ENCODE results near the gene SCUBE2. TPM values are rescaled to one million over a fixed set of nuclear protein-coding genes. Genes with fewer than 3 reads are reported as not detected.

SCUBE2 gene
- total RNA-seq, 1 donor from 2014 or later: 1.9 TPM

DNA sequence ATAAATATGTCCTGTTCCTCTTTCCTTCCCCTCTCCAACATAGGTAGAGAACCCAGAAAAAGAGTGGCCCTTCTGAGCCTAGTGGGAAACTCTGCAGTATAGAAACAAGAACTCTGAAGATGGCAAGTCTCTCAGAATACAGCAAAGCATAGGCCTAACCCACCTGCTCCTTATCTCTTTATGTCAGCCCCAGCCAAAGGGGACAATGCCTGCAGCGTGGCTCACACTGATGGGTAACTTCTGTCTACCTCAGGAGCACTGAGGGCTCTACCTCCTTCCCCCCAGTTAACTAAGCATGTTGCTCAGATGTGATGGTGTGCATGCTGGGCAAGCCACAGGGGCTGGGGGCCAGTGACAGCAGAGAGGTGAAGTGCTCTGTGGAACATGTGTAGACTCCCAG is 82.7 kb downstream of the SCUBE2 start:
- TF ChIP-seq, protein P1, sequence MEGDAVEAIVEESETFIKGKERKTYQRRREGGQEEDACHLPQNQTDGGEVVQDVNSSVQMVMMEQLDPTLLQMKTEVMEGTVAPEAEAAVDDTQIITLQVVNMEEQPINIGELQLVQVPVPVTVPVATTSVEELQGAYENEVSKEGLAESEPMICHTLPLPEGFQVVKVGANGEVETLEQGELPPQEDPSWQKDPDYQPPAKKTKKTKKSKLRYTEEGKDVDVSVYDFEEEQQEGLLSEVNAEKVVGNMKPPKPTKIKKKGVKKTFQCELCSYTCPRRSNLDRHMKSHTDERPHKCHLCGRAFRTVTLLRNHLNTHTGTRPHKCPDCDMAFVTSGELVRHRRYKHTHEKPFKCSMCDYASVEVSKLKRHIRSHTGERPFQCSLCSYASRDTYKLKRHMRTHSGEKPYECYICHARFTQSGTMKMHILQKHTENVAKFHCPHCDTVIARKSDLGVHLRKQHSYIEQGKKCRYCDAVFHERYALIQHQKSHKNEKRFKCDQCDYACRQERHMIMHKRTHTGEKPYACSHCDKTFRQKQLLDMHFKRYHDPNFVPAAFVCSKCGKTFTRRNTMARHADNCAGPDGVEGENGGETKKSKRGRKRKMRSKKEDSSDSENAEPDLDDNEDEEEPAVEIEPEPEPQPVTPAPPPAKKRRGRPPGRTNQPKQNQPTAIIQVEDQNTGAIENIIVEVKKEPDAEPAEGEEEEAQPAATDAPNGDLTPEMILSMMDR (IDR thresholded peaks at IDR 0.05): no peak
- Mint-ChIP-seq H3K9me3 (ENCODE audit: unreplicated experiment) (peaks cover 14% of the 10 kb centered on the region), H3K4me3 (ENCODE audit: unreplicated experiment) (no peak overlapping the region), H3K36me3 (ENCODE audit: unreplicated experiment) (peaks cover 2% of the 10 kb centered on the region), H3K27ac (ENCODE audit: unreplicated experiment) (no peak overlapping the region), H3K4me1 (ENCODE audit: unreplicated experiment) (peaks cover 5% of the 10 kb centered on the region), H3K27me3 (ENCODE audit: unreplicated experiment) (peaks cover 56% of the 10 kb centered on the region)
- DNase-seq (ENCODE audit: extremely low spot score, unreplicated experiment): no peak

DNA sequence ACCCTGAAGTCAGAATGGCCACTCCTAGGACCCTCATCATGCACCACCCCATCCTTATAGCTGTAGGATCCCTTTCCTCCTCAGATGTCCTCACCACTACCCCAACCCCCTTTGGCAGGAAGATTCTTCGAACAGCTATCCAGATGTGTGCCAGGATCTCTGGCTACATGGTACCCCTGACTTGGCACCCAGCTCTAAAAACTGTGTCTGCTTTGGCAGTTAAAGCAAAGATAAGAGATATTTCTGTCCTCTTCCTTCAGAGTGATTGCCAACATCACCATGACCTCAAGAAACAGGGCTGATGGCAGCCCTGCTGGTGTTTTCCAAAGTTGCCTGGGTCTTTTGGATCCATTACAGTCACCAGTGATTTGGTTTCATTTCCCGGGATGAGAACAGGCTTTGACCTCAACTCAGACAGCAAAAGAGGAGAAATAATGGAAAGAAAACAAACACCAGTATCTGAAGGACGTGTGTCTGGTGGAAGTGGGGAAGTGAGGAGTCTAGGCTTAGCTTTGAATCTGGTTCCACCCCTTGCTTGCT is 83.3 kb downstream of the SCUBE2 start:
- no peak overlapping the region for H3K4me3 Mint-ChIP-seq (ENCODE audit: unreplicated experiment)
- H3K9me3 Mint-ChIP-seq (ENCODE audit: unreplicated experiment): peaks cover 12% of the 10 kb centered on the region
- H3K27me3 Mint-ChIP-seq (ENCODE audit: unreplicated experiment): peaks cover 56% of the 10 kb centered on the region
- H3K36me3 Mint-ChIP-seq (ENCODE audit: unreplicated experiment): peaks cover 2% of the 10 kb centered on the region
- no peak overlapping the region for H3K27ac Mint-ChIP-seq (ENCODE audit: unreplicated experiment)
- peak; percentile 40 for DNase-seq (ENCODE audit: extremely low spot score, unreplicated experiment)
- peaks cover 9% of the 10 kb centered on the region for H3K4me1 Mint-ChIP-seq (ENCODE audit: unreplicated experiment)
- TF ChIP-seq, protein P1 (IDR thresholded peaks at IDR 0.05): no peak

DNA sequence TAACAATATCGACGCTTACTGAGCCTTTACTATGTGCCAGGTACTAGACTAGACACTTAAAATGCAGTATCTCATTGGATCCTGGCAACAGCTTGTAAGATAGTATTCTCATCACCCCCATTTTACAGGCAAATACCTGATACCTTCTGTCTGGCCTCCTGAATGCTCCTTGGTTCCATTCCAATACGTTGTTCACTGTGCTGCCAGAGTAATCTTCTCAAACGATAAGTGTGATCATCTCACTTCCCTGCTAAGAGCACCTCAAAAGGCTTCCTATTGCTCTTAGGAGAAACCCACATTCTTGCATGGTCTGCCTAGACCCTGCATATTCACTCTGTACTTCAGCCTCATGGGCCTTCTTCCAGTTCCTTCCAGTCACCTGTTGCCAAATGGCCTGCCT is 86.3 kb downstream of the SCUBE2 start:
- Mint-ChIP-seq H3K9me3 (ENCODE audit: unreplicated experiment) (peaks cover 3% of the 10 kb centered on the region), H3K27ac (ENCODE audit: unreplicated experiment) (no peak overlapping the region), H3K4me3 (ENCODE audit: unreplicated experiment) (peak overlapping the region; percentile 42), H3K4me1 (ENCODE audit: unreplicated experiment) (peaks cover 15% of the 10 kb centered on the region), H3K36me3 (ENCODE audit: unreplicated experiment) (no peaks in the 10 kb centered on the region), H3K27me3 (ENCODE audit: unreplicated experiment) (peaks cover 43% of the 10 kb centered on the region)
- TF ChIP-seq, protein P1 (IDR thresholded peaks at IDR 0.05): no peak
- no peak for DNase-seq (ENCODE audit: extremely low spot score, unreplicated experiment)

DNA sequence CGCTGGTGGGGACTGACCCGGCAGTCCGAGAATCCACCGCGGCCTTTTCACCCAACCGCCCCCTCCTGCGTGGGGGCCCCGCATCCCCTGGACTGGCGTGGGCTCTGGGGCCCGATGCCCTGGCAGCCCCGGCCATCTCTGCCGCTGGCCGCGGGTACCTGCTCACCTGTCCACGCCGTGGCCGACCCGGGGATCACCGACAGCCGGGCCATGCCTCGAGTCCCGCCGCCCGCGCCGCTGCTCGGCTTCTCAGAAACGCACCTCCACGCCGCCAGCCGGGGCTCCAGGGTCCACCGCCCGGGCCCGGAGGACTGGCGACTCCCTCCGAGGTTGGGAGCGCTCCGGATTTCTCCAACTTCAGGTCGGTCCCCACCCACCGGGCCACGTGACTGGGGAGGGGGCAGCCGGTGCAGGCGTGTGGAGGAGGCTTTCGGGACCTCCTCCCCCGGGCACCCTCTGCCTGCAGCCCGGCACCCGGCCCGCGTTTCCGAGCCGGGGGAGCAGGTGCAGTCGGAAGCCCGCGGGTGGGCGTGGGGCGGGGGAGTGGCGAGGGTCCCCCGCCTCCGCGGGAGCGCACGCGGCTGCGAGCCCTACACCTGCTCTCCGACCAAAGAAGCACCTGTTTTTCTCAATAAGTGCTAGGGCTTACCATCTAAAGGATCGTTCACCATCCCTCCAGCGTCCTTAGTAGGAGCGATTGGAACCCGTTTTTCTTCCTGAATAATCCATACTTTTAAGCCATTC is 87.0 kb downstream of the SCUBE2 start:
- no peaks in the 10 kb centered on the region for H3K9me3 Mint-ChIP-seq (ENCODE audit: unreplicated experiment)
- peaks cover 15% of the 10 kb centered on the region for H3K4me1 Mint-ChIP-seq (ENCODE audit: unreplicated experiment)
- no peak for DNase-seq (ENCODE audit: extremely low spot score, unreplicated experiment)
- H3K4me3 Mint-ChIP-seq (ENCODE audit: unreplicated experiment): peak overlapping the region; percentile 42
- TF ChIP-seq, protein P1 (IDR thresholded peaks at IDR 0.05): no peak
- no peaks in the 10 kb centered on the region for H3K36me3 Mint-ChIP-seq (ENCODE audit: unreplicated experiment)
- no peak overlapping the region for H3K27ac Mint-ChIP-seq (ENCODE audit: unreplicated experiment)
- H3K27me3 Mint-ChIP-seq (ENCODE audit: unreplicated experiment): peaks cover 41% of the 10 kb centered on the region

DNA sequence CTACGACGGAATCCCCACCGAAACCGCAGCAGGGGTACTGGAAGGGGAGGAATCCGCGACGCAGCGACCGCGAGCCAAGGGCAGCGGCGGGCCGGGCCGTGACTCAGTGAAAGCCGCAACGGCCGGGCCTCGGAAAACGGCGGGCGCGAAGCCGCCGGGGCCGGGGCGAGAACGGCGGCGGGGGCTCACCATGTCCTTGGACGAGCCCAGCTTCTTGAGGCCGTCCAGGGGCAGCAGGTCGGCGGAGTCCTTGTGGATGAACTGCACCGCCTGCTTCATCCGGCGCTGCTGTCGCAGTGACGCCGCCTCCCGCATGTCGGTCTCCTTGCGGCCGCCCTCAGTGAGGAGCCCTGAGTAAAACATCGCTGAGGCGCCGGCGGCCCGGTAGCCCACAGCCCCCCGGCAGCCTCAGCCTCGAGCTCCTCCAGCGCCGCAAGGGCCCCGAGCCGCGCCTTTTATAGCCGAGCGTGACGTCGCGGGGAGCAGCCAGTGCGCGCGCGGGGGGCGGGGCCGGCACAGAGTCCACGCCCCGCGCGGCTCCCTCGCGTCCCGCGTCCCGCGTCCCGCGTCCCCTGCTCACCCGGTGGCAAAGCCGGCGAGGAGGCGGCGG is 87.7 kb downstream of the SCUBE2 start, which contains the start of gene NRIP3:
Gene NRIP3 (minus strand): TSS at position 429 of the 610 bp plus-strand sequence. CDS start 66 bp downstream, at position 363.
- no peaks in the 10 kb centered on the region for H3K36me3 Mint-ChIP-seq (ENCODE audit: unreplicated experiment)
- peak within 1 kb of the TSS; percentile 73 for H3K4me3 Mint-ChIP-seq (ENCODE audit: unreplicated experiment)
- peak within 1 kb of the TSS; percentile 11 for H3K27ac Mint-ChIP-seq (ENCODE audit: unreplicated experiment)
- H3K27me3 Mint-ChIP-seq (ENCODE audit: unreplicated experiment): peaks cover 37% of the 10 kb centered on the region
- peaks cover 15% of the 10 kb centered on the region for H3K4me1 Mint-ChIP-seq (ENCODE audit: unreplicated experiment)
- no peaks in the 10 kb centered on the region for H3K9me3 Mint-ChIP-seq (ENCODE audit: unreplicated experiment)
- TF ChIP-seq, protein P1 (IDR thresholded peaks at IDR 0.05): no peak
- peak; percentile 88 for DNase-seq (ENCODE audit: extremely low spot score, unreplicated experiment)

All from osteocyte (in vitro differentiated cells).